BE2C (cell line): ENCODE data around the gene SLC8A1.

Experiments
- DNase-seq: peaks from one replicate; pipeline ENCODE4 v3.0.0-alpha.2; 2020
- H3K27me3 ChIP-seq: fragments of 250-450 bp; sonication (Bioruptor Pico); 2 replicates; pipeline ENCODE4 v1.5.1; 2020; ENCODE audit warnings: mild to moderate bottlenecking
- H3K36me3 ChIP-seq: fragments of 250-450 bp; sonication (Bioruptor Pico); 2 replicates; pipeline ENCODE4 v1.5.1; 2020; ENCODE audit warnings: mild to moderate bottlenecking
- H3K4me1 ChIP-seq: fragments of 250-450 bp; sonication (Bioruptor Pico); 2 replicates; pipeline ENCODE4 v1.5.1; 2020
- H3K4me3 ChIP-seq: 2 replicates; pipeline ENCODE4 v1.5.1; 2011; ENCODE audit warnings: low read depth, low read length
- H3K9me3 ChIP-seq: fragments of 250-450 bp; sonication (Bioruptor Pico); 2 replicates; pipeline ENCODE4 v1.5.1; 2020
- TF ChIP-seq, protein P1 (sequence below): IDR thresholded peaks from 2 replicates; pipeline ENCODE4 v1.5.1; 2012; ENCODE audit warnings: mild to moderate bottlenecking, low read depth, low read length

Gene SLC8A1

DNA sequence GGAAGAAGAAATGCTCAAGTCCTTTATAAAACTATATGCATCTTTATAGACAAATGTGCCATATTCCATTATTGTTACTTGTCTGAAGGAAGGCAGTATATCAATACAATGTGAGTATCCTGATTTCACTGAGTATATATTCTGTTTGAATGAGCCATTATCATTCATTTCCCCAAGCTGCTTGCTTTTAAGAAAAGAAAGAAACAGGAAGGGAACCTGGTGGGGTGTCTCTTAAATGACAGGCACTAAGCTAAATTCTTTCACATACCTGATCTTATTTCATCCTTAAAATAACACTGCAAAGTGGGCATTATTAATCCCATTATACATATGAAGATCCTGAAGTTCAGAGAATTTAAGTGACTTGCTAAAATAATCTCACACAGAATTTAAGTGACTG, 307.9 kb downstream of the SLC8A1 start:
- H3K4me3 ChIP-seq = no peak overlapping the region
- no peaks in the 10 kb centered on the region for H3K9me3 ChIP-seq
- no peaks in the 10 kb centered on the region for H3K36me3 ChIP-seq
- TF ChIP-seq, protein P1, sequence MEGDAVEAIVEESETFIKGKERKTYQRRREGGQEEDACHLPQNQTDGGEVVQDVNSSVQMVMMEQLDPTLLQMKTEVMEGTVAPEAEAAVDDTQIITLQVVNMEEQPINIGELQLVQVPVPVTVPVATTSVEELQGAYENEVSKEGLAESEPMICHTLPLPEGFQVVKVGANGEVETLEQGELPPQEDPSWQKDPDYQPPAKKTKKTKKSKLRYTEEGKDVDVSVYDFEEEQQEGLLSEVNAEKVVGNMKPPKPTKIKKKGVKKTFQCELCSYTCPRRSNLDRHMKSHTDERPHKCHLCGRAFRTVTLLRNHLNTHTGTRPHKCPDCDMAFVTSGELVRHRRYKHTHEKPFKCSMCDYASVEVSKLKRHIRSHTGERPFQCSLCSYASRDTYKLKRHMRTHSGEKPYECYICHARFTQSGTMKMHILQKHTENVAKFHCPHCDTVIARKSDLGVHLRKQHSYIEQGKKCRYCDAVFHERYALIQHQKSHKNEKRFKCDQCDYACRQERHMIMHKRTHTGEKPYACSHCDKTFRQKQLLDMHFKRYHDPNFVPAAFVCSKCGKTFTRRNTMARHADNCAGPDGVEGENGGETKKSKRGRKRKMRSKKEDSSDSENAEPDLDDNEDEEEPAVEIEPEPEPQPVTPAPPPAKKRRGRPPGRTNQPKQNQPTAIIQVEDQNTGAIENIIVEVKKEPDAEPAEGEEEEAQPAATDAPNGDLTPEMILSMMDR = no peak
- no peak for DNase-seq
- no peaks in the 10 kb centered on the region for H3K4me1 ChIP-seq
- no peaks in the 10 kb centered on the region for H3K27me3 ChIP-seq

DNA sequence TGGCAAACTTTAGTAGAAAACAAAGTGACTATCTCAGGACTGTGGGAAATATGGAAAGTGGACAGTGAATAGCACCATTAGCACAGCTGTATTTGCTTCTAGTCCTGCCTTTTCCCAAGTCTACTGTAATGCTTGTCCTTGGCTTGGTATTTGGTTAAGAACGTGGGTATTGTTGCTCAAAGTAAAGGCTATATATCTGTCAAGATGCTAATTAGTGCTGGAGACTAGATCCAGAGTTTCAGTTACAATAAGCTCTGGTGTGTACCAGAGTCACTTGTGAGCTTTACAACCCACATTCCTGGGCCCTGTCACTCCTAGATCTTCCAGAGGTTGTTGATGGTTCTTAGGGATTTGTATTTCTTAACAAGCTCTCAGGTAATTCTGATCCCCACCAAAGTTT, 313.6 kb downstream of the SLC8A1 start:
- H3K27me3 ChIP-seq = no peaks in the 10 kb centered on the region
- DNase-seq = no peak
- H3K9me3 ChIP-seq = no peaks in the 10 kb centered on the region
- no peaks in the 10 kb centered on the region; the same call in 1 of the 2 replicates for H3K36me3 ChIP-seq
- no peak overlapping the region for H3K4me3 ChIP-seq
- TF ChIP-seq, protein P1 = no peak
- H3K4me1 ChIP-seq = no peaks in the 10 kb centered on the region

DNA sequence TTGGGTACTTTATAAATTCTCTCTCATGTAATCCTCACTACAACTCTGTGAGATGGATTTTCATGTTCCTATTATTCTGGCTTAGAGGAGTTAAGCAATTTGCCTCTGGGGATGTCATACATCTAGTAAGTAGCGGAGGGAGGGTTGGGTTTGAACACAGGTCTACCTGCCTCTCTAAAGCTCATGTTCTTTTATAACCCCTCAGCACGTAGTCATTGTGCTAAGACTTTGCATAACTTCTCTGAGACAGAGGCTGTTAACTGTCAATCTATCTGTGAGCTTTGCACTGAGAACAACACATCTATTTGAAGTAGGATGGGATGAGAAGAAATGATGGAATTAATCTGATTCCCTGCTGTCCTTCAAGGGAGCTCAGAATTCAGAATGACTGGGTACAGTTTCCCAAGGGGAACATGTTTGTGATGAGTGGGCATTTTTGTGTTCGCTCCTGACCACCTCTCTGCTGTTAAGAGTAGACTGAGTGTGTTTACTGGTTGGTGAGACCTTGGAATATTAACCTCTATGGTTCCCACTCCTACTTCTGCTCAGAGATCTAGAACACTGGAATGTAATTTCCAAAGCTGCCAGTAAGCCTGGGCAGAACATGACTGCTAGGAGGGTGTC, 320.7 kb downstream of the SLC8A1 start:
- no peaks in the 10 kb centered on the region for H3K36me3 ChIP-seq
- no peak for DNase-seq
- H3K4me3 ChIP-seq = no peak overlapping the region
- no peaks in the 10 kb centered on the region for H3K27me3 ChIP-seq
- TF ChIP-seq, protein P1 = no peak
- peaks cover 11% of the 10 kb centered on the region for H3K4me1 ChIP-seq
- H3K9me3 ChIP-seq = no peaks in the 10 kb centered on the region

DNA sequence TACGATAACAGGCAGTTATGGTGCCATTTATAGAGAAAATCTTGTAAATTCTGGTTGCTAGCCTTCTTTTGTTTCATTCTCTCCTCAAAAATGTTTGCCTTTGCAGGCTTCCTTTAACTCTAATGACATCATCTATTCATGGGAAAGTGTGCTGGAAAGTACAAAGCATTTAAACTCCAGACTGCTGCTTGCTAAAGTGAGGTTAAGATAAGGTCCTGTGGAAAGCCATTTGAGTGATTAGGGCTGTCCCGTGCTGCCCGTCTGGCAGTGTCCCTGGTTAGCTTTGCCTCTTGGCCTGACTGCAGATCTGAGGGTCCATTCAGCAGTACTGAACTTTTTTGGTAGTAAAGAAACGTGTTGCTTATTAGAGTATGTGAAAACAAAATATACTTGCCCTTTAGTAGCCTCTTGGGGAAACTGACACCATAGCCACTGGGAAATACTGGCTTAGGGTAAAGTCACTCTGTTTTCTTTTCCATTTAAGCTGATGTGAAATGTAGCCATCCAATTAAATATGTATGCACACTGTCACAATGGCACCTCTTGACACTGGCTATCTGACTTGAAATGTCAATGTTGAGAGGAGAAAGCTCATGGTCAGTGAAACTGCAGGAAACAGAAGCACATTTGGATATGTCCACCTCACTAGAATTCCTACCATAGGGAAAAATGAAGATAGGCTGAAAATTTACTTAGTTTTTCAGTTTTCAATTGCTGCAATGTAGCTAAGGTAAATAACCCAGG, 321.5 kb downstream of the SLC8A1 start:
- Histone ChIP-seq H3K36me3 (no peaks in the 10 kb centered on the region), H3K27me3 (no peaks in the 10 kb centered on the region), H3K9me3 (no peaks in the 10 kb centered on the region), H3K4me1 (peaks cover 11% of the 10 kb centered on the region), H3K4me3 (no peak overlapping the region)
- TF ChIP-seq, protein P1 = no peak
- DNase-seq = peak; percentile 67

DNA sequence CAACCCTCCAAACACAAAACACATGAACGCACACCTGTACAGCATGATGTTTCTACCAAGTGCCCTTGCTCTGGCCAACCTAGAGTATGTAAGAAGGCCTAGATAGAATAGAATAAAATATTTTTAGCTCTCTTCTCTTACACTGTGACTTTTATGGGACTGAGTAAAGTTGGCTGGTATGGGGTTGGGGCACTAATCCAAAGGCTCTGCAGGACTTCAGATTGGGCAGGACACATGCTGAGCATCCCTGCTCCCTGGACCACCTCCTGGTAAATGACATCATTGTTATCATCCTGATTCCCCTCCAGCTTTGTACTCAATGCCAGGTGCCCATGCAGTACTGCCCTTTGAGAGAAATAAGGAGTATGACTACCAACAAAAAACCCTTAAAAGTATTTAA, 322.2 kb downstream of the SLC8A1 start:
- Histone ChIP-seq H3K4me1 (peaks cover 11% of the 10 kb centered on the region), H3K4me3 (no peak overlapping the region), H3K27me3 (no peaks in the 10 kb centered on the region), H3K9me3 (no peaks in the 10 kb centered on the region), H3K36me3 (no peaks in the 10 kb centered on the region)
- no peak for DNase-seq
- TF ChIP-seq, protein P1 = no peak

DNA sequence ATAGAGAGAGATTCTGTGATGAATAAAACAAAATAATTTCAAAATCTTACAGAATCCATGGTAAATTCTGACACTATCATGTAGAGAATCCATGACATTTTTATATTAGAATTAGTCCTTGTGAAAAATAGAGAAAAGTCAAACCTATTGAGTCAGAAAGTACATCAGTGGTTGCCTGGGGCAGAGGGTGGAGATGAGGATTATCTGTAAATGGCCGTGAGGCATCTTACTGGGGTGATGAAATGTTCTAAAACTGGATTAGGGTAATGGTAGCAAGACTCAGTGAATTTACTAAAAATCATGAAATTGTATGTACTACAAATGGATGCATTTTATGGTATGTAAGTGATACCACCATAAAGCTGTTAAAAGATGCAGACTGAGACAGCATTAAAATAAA, 323.1 kb downstream of the SLC8A1 start:
- peaks cover 11% of the 10 kb centered on the region for H3K4me1 ChIP-seq
- TF ChIP-seq, protein P1 = no peak

More for the DNA sequence above, 323.1 kb downstream of the SLC8A1 start:
- H3K4me3 ChIP-seq = no peak overlapping the region
- no peak for DNase-seq
- no peaks in the 10 kb centered on the region for H3K27me3 ChIP-seq
- H3K9me3 ChIP-seq = no peaks in the 10 kb centered on the region
- no peaks in the 10 kb centered on the region for H3K36me3 ChIP-seq
